Measurements from ENCODE around the gene POLL.
"Not testable (repeated sequence)": the region's sequence is repeated elsewhere in the genome, so short reads cannot be mapped to it uniquely, and the experiment has no call there.

POLL gene

DNA sequence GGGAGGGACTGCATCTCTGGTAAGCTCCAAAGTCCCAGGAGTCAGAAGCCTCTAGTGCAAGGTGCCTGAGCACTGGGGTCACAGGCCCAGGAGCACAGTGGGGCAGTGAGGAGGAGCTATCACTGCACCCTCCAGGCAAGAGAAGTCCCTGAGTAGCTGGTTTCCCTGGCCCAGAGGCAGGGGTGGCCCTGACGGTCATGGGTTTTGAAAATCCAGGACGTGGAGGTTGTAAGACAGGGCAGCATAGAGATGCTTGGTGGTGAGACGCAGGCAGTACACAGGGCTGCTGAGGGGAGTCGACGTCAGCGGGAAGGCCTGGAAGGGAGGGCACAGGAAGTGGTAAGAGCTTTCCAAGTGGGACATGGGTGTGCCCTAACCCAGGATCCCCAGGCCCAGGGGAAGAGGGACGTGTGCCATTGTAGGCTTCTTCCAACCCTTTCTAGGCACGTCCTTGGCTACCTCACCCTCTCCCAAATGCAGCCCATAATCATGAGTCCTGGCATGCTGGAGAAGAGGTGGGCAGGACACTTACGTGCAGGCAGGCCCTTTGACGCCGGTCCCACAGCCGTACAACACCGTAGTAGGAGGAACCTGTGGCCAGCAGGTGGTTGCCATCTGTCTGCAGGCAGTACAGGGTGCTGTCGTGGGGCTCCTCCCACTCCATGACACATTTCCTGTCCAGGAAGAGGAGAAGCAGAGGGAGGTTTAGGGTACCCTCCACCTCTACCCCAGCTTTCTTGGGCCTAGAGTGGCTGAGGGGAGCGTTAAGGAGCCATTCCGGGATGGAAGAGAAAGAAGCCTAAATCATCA lies 23.2 kb upstream of the POLL start:
- DNase-seq = no peak

DNA sequence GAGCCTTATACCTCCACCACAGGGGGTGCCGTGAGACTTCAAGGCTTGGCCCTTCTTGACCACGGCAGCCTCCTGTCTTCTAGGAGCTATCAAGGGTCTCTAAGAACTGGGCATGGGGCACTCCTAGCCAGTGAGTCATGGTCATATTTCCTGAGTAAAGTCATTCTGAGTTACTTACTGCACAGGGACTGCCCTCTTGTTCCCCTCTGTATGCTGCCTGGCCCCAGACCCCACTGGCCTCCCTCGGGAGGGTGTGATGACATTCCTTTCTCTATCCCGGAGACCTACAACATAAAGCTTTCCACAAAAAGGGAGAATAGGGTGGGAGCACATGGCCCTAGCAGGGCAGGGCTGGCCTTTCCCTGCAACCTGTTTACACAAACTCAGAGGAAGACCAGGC lies 21.4 kb upstream of the POLL start:
- DNase-seq = no peak

DNA sequence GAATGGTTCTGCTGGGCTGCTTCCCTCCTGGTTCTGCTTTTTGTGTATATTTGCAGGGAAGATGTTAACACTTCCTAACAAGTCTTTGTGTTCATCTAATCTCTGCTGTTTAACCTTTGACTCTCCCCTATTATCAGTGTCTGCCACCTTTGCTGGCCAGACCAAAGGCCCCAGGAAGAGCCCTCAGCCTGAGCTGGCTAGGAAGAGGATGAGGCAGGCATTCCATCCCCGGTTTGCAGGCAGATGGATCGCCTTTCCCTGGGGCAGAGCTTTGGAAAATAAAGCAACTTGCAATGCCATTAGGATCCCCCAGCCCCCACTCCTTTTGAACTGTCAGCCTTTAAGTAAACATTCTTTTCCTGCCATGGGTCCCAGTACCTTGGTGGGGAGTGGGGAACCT lies 19.1 kb upstream of the POLL start:
- no peak for DNase-seq

DNA sequence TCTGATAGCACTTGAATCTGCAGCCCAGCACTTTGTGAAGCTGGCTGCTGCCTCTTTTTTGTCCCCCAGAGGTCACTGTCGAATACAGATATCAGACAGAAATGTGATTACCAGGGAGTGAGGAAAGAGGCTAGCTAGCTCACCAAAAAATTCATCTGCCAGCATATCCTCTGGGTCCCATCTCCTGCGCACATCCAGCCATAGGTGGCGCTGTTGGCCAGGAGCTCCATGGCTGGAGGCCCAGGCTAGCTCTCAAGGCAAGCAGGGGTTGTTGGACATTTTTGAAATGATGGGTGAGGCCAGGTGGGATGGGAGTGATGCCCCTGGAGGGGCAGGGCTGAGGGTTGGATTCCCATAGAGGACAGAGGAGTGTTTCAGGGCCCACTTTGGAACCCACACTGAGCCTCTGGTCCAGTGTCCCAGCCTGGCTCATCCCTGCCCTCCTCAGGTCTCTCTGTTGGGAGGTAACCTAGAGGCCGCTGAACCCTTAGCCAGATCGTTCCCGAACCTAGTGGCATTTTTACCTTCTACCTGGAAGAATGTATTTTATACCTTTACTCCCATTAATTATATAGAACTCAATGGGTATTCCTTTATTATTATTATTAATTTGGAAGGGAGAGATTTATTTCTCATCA lies 14.8 kb upstream of the POLL start:
- peak; percentile 36 for DNase-seq

DNA sequence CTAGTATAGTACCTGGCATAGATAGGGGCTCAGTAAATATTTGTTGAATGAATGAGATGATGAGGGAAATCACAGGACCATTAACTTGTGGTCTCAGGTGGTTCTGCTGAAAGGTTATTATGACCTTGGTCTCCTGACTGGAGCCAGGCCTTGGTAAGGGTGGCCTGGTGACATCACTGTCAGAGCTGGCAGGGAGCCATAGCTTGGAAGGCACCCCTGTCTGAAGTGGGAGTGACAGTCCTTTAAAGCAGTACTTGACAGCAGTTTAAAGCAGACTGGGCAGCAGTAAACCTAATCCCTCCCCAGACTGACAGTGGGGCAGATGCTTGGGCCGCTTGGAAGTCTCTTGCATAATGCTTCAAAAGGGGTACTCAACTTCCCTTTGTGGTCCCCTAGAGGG lies 13.5 kb upstream of the POLL start:
- no peak for DNase-seq

DNA sequence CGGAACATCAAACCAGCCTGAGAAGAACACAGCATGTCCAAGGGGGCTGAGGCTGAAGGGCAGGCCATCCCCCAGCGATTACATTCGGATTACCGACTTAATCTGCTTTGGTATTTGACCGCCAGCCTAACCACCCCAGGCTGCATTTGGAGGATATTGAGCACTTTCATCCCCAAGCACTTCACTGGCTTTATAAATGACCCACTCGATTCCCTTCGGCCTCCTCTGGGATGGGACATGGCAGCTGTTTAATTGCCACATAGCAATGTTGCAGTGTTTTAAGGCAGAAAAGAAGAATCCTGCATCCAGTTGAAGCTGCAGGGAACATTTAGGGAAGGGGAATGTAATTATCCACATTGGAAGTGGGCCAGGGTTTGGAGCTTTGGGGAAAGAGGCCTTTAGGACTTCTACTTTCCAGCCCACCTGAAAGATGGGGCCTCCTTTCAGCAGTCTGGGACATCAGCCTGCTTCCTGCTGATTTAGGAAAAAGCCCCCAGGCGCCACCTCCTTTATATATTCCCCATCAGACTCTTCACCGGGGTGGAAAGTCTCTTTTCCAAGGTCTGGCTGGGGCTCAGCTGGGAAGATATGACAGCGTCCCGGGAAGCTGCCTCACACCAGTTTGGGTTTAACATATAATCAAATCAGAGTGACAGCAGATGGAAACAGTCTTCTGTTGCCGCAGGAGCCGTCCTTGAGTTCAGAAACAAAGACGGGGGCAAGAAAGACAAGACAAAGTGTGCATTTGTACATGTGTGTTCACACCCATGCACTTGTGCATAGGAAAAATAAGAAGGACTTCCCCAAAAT lies 9.2 kb upstream of the POLL start:
- no peak for DNase-seq

DNA sequence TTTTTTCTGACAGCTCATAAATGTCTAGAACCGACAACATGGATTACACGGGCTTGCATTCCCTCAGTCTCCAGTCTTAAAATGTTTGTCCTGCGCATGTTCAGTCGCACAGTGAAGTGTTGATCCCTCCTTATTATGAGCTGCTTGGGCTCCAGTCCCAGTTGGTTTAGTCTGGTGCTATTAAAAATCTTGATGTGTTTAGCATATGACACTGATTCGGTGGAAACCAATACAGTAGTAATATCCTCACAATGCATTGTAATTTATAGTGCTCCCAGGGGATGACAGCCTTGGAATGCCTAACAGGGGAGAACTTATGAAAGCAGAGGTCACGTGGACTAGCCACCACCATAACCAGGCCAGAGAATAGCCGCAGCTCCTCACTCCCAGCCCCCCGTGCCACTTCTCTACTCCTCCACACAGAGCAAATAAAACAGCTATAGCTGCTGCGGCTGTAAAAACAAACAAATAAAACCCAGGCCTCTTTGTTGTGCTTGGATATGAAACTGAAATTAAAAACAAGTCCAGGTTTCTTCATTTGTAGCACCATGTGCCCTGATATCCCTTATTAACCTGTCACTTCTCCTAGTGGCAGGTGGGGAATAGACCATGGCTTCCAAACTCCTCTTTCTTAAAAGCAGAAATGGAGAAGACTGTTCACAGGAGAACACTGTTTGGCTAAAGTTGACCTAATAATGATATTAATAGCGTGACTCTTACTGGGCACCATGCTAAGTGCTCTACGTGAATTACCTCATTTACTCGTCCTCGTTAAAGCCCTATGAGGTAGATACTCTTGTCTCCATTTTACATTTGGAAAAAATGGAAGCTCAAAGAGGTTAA lies 7.8 kb upstream of the POLL start:
- DNase-seq = no peak

DNA sequence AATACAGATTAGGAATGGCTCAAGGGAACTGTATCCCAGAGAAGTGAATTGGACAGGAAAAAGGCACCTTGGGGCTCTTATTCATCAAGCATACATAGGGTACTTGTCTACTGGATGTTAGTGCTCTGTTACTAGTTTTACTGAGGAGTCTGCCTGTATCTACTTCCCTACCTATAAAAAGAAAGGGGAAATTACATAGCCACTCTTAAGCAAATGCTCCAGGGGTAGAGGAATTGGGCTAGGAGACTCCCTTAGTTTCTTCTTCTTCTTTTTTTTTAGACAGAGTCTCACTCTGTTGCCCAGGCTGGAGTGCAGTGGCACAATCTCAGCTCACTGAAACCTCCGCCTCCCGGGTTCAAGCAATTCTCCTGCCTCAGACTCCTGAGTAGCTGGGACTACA lies 5.3 kb upstream of the POLL start:
- DNase-seq = not testable (repeated sequence)

DNA sequence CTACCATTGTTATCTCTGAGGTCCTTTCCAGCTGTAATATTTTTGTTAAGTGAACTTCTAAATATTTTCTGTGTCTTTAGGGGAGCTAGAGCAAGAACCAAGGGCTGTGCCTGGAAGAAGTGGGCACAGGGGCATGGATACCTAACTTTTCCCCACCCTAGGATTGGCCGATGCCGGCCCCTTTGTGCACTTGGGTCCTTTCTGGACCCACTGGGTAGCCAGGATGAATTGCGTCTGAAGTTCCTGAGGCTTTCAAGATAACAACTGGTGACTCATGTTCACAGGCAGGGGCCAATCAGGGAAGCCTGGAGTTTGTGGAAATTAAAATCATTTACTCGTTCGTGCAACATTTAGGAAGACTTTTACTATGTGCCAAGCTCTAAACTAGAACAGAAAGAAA lies 822 bp upstream of the POLL start:
- no peak for DNase-seq

DNA sequence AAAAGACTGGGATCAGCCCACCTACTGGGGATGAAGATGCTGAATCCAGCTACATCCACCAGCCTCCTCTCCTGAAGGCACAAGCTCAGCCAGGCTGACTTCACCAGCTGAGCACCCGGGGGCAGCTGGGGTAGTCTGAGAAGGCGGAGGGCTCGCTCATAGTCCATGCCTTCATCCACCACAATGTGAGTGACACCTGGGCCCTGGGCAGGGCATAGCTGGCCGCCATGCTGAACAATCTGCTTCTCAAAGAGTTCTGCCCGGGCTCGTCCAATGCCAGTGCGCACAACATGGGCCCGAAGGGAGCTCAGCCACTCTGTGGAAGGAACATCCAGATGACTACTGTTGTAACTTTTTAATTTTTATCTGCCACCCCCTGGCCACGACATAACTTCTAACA lies 2.2 kb downstream of the POLL start:
- DNase-seq = no peak

DNA sequence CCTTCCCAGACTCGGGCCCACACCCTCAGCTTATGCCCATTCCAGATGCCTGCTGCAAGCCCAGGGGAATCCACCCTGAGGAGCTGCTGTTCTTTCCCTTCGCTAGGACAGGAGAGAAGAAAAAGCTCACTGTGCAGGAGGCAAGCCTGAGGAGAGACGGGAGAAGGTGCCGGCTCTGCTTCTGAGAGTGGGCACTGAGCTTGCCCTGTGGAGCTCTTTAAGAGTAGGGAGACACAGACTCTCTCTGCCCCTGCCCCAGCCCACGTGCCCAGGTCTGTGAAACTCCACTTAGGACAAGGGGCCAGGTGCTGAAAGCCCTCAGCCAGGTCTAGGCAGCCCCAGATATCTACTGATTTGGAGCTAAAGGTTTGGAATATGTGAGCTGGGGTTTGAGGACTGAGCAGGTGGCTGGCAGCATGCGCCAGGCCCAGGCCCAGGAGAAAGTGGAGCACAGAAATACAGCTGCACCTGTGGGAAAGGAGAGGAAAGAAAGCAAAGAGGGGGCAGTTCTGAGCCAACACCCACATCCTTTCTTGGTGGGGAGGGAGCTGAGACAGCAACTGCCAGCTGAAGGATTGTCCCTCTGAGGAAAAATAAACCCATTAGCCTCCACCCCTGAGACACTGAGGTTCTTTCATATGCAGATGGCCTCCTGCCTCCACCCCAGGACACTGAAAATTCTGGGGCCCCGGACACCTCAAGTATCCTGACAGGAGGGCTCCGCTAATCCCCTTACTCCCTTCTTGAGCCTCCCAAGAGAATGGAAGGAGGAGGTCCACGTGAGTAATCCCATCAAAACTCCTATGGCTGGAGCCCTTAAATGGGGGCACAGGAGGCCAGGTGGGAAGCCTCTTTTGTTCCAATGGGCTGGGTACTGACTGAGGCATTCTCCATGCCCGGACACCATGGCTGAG lies 7.3 kb downstream of the POLL start:
- DNase-seq = no peak

DNA sequence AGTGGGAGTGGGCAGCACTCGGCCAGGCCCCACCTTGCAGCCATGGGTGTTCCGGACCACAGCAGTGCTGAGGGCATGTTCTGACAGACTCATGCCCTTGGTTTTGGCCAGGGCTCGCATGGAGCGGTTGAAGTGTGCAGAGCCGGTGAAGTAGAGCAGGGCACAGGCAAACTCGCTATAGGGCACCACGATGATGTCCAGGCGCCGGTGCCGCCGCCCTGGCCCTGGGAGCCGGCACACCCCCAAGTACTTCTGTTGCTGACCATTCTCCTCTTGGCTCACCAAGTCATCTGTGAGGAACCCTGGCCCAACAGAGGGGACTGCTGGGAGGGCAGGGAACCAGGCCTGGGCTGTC lies 8.6 kb downstream of the POLL start:
- DNase-seq = no peak

DNA sequence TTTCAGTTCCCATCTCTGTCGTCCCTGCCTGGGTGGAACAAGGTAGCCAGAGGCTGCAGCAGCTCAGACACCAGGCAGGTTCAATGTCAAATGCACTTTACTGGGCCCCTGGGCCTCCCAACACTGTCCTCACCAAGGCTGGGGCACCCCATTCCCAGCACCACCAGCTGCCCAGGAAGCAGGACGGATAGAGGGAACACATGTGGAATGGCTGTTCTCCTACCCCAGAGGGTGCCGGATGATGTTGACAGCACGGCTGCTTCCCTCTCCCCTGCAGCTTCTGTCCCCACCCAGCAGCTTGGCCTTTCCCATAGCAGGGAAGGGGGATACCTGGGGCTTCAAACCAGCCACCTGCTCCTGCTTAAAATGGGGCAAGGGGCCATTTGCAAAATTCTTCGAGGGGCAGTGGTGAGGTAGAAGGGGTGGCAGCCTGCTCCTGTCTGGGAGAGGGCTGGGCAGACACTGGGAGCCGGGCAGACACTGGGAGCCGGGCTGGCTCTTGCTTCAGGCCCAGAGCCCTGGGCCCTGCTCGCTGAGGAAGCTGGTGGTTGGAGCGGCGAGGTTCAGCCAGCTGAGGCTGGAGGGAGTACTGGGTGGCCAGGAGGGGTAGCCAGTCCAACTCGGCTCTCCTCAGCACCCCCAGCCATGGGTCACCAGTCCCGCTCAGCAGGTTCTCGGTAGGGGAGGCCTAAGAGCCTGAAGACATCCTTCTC lies 9.1 kb downstream of the POLL start:
- no peak for DNase-seq

DNA sequence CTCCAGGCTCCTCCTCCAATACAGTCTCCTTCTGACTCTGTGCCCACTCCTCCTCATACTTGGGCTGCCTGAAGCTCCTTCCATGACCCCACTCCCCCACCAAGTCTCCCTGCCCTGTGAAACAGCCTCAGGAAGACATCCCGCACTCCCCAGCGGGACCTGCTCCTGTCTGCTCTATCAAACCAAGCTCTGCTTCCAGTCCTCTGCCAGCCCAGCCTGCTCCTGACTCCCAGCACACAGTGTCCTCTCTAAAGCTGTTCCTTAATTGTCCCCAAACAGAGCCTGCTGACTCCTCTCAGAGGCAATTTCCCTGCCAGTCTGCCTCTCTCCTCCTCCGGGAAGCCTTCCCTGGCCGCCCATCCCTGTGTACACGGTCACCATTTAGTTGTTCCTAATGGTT lies 9.9 kb downstream of the POLL start:
- no peak for DNase-seq

DNA sequence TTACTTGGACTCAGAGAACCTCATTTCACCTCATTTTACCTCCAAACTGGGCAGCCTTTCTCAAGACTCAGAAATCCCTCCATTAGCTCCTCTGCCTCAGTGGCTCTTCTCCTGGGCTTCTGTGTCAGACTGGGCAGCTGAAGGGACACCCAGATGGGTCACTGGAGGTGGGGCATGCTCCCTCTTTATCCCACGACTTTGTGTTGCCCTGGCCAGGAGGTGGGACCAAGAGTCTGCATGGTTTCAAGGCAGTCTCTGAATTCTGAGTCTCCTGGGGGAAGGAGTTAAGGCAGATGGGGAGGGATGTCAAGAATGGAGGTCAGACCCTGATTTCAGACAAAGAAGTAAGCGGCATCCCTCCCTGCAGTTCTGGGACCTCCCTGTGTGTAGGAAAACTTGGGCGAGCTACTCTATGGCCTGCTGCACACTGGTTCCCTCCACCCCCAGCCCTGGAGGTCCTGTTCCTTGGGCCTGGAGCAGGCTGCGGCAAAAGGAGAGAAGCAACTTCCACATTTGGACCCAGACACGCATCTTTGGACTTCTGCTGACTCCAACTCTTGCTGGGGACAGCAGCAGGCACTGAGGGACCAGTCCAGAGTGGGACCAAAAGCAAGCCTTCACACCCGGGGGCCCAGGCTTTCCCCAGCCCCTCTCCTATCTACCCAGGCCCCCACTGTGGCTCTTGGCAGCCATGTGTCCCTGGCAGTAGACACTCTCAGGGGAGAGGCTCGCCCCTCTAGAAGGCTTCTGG lies 10.8 kb downstream of the POLL start:
- no peak for DNase-seq

DNA sequence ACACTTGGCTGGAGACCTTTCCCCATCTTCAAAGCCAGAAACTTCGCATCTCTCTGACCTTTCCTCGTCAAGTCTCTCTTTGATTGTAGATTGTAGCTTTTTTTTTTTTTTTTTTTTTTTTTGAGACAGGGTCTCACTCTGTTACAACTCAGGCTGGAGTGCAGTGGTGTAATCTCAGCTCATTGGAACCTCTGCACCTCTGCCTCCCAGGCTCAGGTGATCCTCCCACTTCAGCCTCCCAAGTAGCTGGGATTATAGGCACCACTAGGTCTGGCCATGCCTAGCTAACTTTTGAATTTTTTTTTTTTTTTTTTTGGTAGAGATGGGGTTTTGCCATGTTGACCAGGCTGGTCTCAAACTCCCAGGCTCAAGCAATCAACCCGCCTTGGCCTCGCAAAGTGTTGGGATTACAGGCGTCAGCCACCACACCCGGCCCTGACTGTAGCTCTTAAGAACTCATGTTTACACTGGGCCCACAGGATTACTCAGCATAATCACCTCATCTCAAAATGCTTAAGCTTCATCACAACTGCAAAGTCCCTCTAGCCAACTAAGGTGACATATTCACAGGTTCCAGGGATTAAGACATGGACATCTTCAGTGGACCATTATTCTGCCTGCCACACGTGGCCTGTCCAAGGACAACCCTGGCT lies 11.7 kb downstream of the POLL start:
- DNase-seq = no peak

DNA sequence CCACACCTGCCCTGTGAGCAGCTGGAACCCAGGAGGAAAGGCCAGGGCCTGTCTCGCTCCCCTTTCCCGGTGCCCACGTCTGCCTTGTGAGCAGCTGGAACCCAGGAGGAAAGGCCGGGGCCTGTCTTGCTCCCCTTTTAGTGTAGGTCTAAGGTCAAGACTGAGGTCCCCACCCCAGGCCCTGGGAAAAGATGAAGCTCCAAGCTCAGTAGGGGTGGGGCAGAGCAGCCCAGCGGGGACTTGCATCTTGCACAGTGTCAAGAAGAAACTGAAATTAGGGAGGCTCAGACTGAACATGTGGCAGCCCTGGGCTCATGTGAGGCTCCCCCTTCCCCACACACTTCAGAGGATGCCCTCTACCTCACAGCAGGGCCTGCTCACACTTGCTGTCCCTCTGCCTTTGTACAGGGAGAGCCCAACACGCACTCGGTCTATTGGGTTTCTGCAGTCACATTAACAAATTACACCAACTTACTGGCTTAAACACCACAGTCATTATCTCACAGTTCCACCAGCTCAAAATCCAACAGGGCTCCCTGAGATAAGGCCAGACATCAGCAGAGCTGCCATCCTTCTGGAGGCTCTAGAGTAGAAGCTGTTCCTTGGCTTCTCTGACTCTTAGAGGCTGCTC lies 12.4 kb downstream of the POLL start:
- no peak for DNase-seq

DNA sequence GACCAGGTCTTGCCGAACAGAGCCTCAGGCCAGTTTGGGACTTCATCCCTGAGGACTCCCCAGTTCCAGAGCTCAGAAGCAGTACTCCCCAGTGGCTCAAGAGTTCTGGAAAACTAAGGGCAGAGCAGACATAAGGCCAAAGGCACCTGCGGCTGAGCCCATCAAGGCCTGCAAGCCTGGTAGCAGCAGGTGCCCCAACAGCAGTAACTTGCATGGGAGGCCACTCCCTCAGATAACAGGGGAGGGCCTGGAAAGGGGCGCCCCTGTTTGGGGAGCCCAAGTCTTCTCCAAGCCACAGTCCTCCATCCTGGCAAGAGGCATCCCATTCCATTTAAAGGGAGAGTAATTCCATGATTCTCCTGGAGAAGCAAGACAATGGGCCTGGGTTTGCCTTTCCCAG lies 13.0 kb downstream of the POLL start:
- no peak for DNase-seq
